Endothelial cell of umbilical vein (primary cell): Measurements from ENCODE around the gene HDAC4.

Experiments
- CTCF ChIP-seq, 2 donors: IDR thresholded peaks; 1 replicate in 1 of 2; 2 replicates in 1 of 2; pipeline ENCODE4 v1.5.1; 2011; ENCODE audit warnings: low read length in 2 of 2, mild to moderate bottlenecking in 2 of 2, moderate library complexity in 2 of 2, control low read depth in 1 of 2, inconsistent platforms in 1 of 2, low read depth in 1 of 2; ENCODE audit not compliant: insufficient read depth in 1 of 2; ENCODE audit errors: extremely low read depth in 1 of 2
- EZH2 ChIP-seq: IDR thresholded peaks from 2 replicates; pipeline ENCODE4 v1.6.1; 2012; ENCODE audit warnings: borderline replicate concordance, low read depth, mild to moderate bottlenecking, moderate library complexity, low read length, inconsistent platforms; ENCODE audit not compliant: severe bottlenecking
- FOS ChIP-seq: IDR thresholded peaks from 2 replicates; pipeline ENCODE4 v1.6.1; 2011; ENCODE audit warnings: mild to moderate bottlenecking, low read length, moderate library complexity, borderline replicate concordance; ENCODE audit not compliant: insufficient read depth
- MAX ChIP-seq: IDR thresholded peaks from 2 replicates; pipeline ENCODE4 v1.6.1; 2011; ENCODE audit not compliant: insufficient read depth, insufficient read length
- POLR2A ChIP-seq: IDR thresholded peaks from 2 replicates; pipeline ENCODE4 v1.6.1; 2012; ENCODE audit warnings: low read depth, mild to moderate bottlenecking, control low read depth, low read length
- POLR2AphosphoS5 ChIP-seq: IDR thresholded peaks from 2 replicates; pipeline ENCODE4 v1.6.1; 2012; ENCODE audit warnings: low read depth, mild to moderate bottlenecking, control low read depth, low read length, moderate library complexity; ENCODE audit not compliant: insufficient read depth

DNA sequence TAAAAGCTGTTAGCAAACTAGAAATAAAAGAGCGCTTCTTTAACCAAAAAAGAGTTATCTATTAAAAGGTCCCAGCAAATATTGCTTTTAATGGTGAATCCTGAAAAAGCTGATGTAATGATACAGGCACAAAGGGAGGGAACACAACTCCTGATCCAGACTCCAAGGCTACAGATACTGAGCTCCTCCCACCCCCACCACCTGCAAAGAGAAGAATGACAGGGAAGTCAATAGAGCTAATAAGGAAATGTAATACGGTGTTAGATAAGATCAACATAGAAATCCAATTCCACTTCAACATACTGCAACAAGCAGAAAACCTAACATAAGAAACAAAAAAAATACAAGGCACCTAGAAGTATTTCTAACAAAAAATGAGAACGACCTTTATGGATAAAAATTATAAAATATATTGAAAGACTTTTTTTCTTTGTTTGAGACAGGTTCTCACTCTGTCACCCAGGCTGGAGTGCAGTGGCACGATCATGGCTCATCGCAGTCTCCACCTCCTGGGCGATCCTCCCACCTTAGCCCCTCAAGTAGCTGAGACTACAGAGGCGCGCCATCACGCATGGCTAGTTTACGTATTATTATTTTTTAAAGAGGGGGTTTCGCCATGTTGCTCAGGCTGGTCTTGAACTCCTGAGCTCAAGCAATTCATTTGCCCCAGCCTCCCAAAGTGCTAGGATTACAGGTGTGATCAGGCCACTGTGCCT lies 192.2 kb downstream of the HDAC4 start:
- no peak for TF ChIP-seq CTCF (IDR thresholded peaks at IDR 0.05; ENCODE audit: extremely low read depth in 1 of 2, insufficient read depth in 1 of 2, low read depth in 1 of 2, low read length in 2 of 2)
- TF ChIP-seq POLR2AphosphoS5: no peak
- TF ChIP-seq MAX: no peak
- no peak for TF ChIP-seq FOS
- TF ChIP-seq POLR2A: no peak
- no peak for TF ChIP-seq EZH2
